Neural progenitor cell (in vitro differentiated cells): Measurements from ENCODE around the gene BCAS1.

ENCODE experiments used
- EZH2 ChIP-seq: fragments of 200-600 bp; sonication (generic); IDR thresholded peaks from 2 replicates; pipeline ENCODE4 v1.6.1; 2017; ENCODE audit warnings: antibody characterized with exemption, mild to moderate bottlenecking, moderate library complexity
- TF ChIP-seq, protein P1 (sequence below): fragments of 200-600 bp; sonication (generic); IDR thresholded peaks from 2 replicates; pipeline ENCODE4 v1.5.1; 2017; ENCODE audit warnings: antibody characterized with exemption, mild to moderate bottlenecking

DNA sequence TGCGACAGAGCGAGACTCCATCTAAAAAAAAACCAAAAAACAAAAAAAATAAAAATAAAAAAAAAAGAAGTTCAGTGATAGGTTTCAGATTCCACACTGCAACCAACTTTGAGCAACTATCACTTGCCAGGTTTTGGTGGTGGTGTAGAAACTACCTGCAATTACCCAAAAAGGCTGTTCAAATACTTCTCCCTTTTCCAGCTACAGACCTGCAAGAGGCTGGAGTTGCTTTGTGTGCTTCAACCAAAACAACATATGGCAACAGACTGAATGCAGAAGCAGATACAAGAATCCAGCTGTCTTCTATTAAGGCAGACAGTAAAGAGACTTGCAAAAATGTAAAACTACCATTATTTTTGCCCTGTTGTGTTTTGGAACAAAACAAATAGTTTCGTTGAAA, 9.3 kb upstream of the BCAS1 start:
- TF ChIP-seq, protein P1, sequence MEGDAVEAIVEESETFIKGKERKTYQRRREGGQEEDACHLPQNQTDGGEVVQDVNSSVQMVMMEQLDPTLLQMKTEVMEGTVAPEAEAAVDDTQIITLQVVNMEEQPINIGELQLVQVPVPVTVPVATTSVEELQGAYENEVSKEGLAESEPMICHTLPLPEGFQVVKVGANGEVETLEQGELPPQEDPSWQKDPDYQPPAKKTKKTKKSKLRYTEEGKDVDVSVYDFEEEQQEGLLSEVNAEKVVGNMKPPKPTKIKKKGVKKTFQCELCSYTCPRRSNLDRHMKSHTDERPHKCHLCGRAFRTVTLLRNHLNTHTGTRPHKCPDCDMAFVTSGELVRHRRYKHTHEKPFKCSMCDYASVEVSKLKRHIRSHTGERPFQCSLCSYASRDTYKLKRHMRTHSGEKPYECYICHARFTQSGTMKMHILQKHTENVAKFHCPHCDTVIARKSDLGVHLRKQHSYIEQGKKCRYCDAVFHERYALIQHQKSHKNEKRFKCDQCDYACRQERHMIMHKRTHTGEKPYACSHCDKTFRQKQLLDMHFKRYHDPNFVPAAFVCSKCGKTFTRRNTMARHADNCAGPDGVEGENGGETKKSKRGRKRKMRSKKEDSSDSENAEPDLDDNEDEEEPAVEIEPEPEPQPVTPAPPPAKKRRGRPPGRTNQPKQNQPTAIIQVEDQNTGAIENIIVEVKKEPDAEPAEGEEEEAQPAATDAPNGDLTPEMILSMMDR = no peak
- TF ChIP-seq EZH2 = no peak
